WI38 (cell line): ENCODE results near the gene DXO.

Experiments used
- H3K4me3 ChIP-seq: 2 replicates; pipeline ENCODE4 v1.5.1; 2011; ENCODE audit warnings: low read depth, mild to moderate bottlenecking, control low read depth, low read length
- CTCF ChIP-seq: IDR thresholded peaks from 2 replicates; pipeline ENCODE4 v1.5.1; 2012; ENCODE audit warnings: low read depth, mild to moderate bottlenecking, control low read depth, low read length

Gene DXO

GRCh38 chr6:31970604-31971271 is 1.2 kb downstream of the DXO start:
- no peak for TF ChIP-seq CTCF
- H3K4me3 ChIP-seq, result peak overlapping the region; percentile 83

DNA sequence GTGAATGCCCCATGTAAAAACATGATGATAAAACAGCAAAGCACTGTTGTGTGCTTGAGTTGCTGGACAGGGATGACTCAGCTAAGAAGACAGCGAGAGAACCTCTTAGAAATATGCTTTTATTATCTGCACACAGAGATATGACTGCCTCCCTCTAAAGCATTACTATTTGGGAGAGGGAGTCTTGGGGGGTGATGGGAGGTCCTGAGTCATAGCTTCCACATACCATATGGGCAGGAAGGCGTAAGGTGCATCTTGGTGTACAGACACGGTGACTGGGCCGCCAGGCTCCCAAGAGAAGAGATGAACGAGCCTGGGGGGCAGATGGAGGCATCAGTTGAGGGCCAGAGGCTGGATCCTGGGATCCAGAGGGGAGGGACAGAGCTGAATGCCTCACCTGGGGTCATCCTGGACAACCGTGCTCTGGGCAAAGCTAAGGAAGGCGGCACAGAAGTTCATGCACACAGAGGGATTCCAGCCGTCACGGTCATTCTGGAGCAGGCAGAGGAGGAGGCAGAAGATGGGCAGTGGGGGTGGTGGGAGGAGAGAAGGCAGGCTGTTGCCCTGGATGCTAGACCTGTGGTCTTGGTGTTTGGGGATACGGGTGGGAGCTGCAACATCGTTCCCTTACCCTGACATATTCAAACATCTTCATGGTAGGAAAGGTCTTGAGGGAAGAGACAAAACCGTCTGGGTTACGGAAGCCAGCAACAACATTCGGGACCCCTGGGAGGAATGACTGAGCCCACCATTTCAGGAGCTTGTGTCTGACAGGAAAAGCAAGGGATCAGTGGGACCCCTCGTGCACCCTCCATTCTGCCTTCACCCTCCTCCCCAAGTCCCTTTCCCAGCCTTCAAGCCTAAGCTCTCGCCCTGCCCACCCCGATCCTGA is 2.0 kb downstream of the DXO start:
- H3K4me3 ChIP-seq, result no peak overlapping the region
- TF ChIP-seq CTCF, result no peak

DNA sequence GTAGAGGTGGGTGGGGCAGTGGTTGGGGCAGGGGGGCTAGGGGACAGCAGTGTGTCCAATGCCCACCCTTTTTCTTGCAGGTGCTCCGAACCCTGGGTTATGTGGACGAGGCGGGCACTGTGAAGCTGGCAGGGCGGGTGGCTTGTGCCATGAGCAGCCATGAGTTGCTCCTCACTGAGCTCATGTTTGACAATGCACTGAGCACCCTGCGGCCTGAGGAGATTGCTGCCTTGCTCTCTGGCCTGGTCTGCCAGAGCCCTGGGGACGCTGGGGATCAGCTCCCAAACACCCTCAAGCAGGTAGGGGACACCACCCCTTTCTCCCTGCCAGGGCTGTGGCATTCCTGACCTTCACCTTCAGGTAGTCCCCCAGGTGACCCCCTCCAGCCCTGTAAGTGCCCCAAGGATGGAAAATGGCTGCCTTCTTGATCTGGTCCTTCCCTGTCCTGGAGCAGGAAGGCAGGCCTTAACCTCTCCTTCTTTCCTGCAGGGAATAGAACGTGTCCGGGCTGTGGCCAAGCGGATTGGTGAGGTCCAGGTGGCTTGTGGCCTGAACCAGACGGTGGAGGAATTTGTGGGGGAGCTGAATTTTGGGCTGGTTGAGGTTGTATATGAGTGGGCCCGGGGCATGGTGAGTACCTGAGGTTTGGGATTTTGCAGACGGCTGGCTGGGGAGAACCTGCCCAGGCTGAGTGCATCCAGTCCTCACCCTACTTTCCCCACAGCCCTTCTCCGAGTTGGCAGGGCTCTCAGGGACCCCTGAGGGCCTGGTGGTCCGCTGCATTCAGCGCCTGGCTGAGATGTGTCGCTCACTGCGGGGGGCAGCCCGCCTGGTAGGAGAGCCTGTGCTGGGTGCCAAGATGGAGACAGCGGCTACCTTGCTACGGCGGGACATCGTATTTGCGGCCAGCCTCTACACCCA is 2.9 kb downstream of the DXO start:
- no peak overlapping the region for H3K4me3 ChIP-seq
- TF ChIP-seq CTCF, result no peak

DNA sequence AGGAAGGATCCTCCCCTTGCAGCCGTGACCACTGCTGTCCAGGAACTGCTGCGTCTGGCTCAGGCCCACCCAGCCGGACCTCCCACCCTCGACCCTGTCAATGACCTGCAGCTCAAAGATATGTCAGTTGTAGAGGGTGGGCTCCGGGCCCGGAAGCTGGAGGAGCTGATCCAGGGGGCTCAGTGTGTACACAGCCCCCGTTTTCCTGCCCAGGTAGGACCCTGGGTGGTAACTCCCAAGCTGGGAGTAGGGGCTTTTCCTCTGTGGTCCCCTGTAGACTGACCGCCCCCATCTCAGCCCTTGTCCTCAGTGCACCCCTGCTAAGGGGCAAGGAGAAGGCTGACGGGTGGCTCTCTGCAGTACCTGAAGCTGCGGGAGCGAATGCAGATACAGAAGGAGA is 3.6 kb downstream of the DXO start:
- no peak overlapping the region for H3K4me3 ChIP-seq
- TF ChIP-seq CTCF, result no peak

DNA sequence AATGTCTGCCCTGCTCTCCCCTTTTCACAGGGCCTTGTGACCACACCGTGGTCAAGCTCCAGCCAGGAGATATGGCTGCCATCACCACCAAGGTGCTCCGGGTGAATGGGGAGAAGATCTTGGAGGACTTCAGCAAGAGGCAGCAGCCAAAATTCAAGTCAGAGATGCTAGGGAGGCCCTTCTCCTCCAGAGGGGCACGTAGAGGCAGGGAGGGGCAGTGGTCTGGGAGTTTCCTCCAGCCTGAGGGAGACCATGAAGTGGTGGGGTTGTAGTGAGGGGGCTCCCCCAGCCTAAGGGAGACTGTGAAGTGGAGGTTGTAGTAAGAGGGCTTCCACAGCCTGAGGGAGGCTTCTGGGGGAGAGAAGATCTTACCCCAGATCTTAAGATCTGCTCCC is 4.0 kb downstream of the DXO start:
- no peak overlapping the region for H3K4me3 ChIP-seq
- TF ChIP-seq CTCF, result no peak

GRCh38 chr6:31966997-31967925 is 4.7 kb downstream of the DXO start:
- TF ChIP-seq CTCF, result no peak
- no peak overlapping the region for H3K4me3 ChIP-seq
